ENCODE results near the gene ID2.
A peak's percentile ranks its signal among the peaks of the same experiment; 100 is the strongest.

The ID2 gene

GRCh38 chr2:8670580-8670979, 11.3 kb upstream of the ID2 start:
- no peak for DNase-seq

GRCh38 chr2:8671176-8671575, 10.7 kb upstream of the ID2 start:
- no peak for DNase-seq

- no peak for DNase-seq
These were observed 10.1 kb upstream of the ID2 start for GRCh38 chr2:8671802-8672201.

GRCh38 chr2:8672940-8673339, 8.9 kb upstream of the ID2 start:
- DNase-seq, result no peak

GRCh38 chr2:8673381-8673780, 8.5 kb upstream of the ID2 start:
- no peak for DNase-seq

- DNase-seq, result no peak
These were observed 7.3 kb upstream of the ID2 start for GRCh38 chr2:8674420-8675009.

- DNase-seq, result no peak
These were observed 6.3 kb upstream of the ID2 start for GRCh38 chr2:8675543-8675942.

- no peak for DNase-seq
These were observed 5.5 kb upstream of the ID2 start for GRCh38 chr2:8676191-8676920.

GRCh38 chr2:8676921-8677645, 4.8 kb upstream of the ID2 start:
- DNase-seq, result no peak

GRCh38 chr2:8677646-8678592, 3.9 kb upstream of the ID2 start:
- DNase-seq, result no peak

- DNase-seq, result peak; percentile 56 to 70
These were observed 2.9 kb upstream of the ID2 start for GRCh38 chr2:8678731-8679566.

GRCh38 chr2:8679567-8679826, 2.4 kb upstream of the ID2 start:
- DNase-seq, result no peak

- no peak for DNase-seq
These were observed 1.8 kb upstream of the ID2 start for GRCh38 chr2:8679827-8680731.

GRCh38 chr2:8680822-8681760, 765 bp upstream of the ID2 start:
- DNase-seq, result peak; percentile 44 to 56

- DNase-seq, result peak; percentile 43 to 48
These were observed 1.1 kb downstream of the ID2 start for GRCh38 chr2:8682719-8683667.

GRCh38 chr2:8684540-8684877, 2.7 kb downstream of the ID2 start:
- DNase-seq, result peak; percentile 16 to 30

GRCh38 chr2:8684878-8685696, 3.2 kb downstream of the ID2 start:
- DNase-seq, result peak; percentile 24 to 30
